K562 (cell line): Measurements from ENCODE around the gene LRP4. TPM values are rescaled to one million over a fixed set of nuclear protein-coding genes. Genes with fewer than 3 reads are reported as not detected.
A peak's percentile ranks its signal among the peaks of the same experiment; 100 is the strongest.

Experiments
- HDAC2 ChIP-seq: fragments of 450-650 bp; IDR thresholded peaks from 2 replicates; pipeline ENCODE4 v1.6.1; 2016; ENCODE audit warnings: mild to moderate bottlenecking
- HDGF ChIP-seq: fragments of 450-650 bp; IDR thresholded peaks from 2 replicates; pipeline ENCODE4 v1.6.1; 2016
- JUN ChIP-seq, 2 experiments: sonication (generic) in 1 of 2; formaldehyde crosslinking in 1 of 2; IDR thresholded peaks; 2 replicates each; pipeline versions ENCODE4 v1.6.1 to v1.8.0; 2012 to 2022; ENCODE audit warnings: borderline replicate concordance in 2 of 2, mild to moderate bottlenecking in 2 of 2, improper control_type of control experiment in 1 of 2, low read depth in 1 of 2, low read length in 1 of 2, missing genetic modification reagents in 1 of 2
- MBD2 ChIP-seq: sonication (generic); IDR thresholded peaks from 2 replicates; pipeline ENCODE4 v1.6.1; 2016; ENCODE audit warnings: low read depth, borderline replicate concordance
- MTA2 ChIP-seq: fragments of 450-650 bp; IDR thresholded peaks from 2 replicates; pipeline ENCODE4 v1.6.1; 2016; ENCODE audit warnings: low read depth
- MYC ChIP-seq, 2 experiments: fragments of 250-450 bp in 1 of 2; sonication (Bioruptor Pico) in 1 of 2; IDR thresholded peaks; 2 replicates each; pipeline versions ENCODE4 v1.5.1 to v1.6.1; 2012 to 2021; ENCODE audit warnings: low read depth in 2 of 2, borderline replicate concordance in 1 of 2, improper control_type of control experiment in 1 of 2, low read length in 1 of 2, mild to moderate bottlenecking in 1 of 2, moderate library complexity in 1 of 2
- NR3C1 ChIP-seq: sonication (generic); formaldehyde crosslinking; IDR thresholded peaks from 2 replicates; pipeline ENCODE4 v1.8.1; 2022; ENCODE audit warnings: missing genetic modification reagents
- POLR2B ChIP-seq: fragments of 450-650 bp; IDR thresholded peaks from 2 replicates; pipeline ENCODE4 v1.6.1; 2018; ENCODE audit warnings: low read depth; ENCODE audit not compliant: partially characterized antibody
- RBM15 ChIP-seq: fragments of 200-400 bp; formaldehyde crosslinking; IDR thresholded peaks from 2 replicates; pipeline ENCODE4 v1.6.1; 2018; ENCODE audit warnings: mild to moderate bottlenecking, low read length, moderate library complexity; ENCODE audit not compliant: insufficient read depth
- RBM17 ChIP-seq: fragments of 200-400 bp; formaldehyde crosslinking; IDR thresholded peaks from 2 replicates; pipeline ENCODE4 v1.6.1; 2017; ENCODE audit warnings: low read depth, mild to moderate bottlenecking, low read length, borderline replicate concordance
- SOX6 ChIP-seq: fragments of 450-650 bp; IDR thresholded peaks from 2 replicates; pipeline ENCODE4 v1.6.1; 2014; ENCODE audit warnings: mild to moderate bottlenecking
- ZNF384 ChIP-seq: IDR thresholded peaks from 2 replicates; pipeline ENCODE4 v1.6.1; 2012; ENCODE audit warnings: low read depth, low read length, improper control_type of control experiment
- ZNF592 ChIP-seq: fragments of 450-650 bp; IDR thresholded peaks from 2 replicates; pipeline ENCODE4 v1.6.1; 2017; ENCODE audit warnings: antibody characterized with exemption, mild to moderate bottlenecking
- ZNF699 ChIP-seq: fragments of 250-450 bp; sonication (Bioruptor Pico); IDR thresholded peaks from 2 replicates; pipeline ENCODE4 v1.8.0; 2021; ENCODE audit warnings: mild to moderate bottlenecking, moderate library complexity; ENCODE audit not compliant: insufficient replicate concordance
- polyA plus RNA-seq, 8 experiments: library from polyadenylated mRNA; depleted of rRNA in 4 of 8; stranded (reverse) in 5 of 8; unstranded in 3 of 8; fragments of >200 nt; fragmentation: Nextera tagmentation in 2 of 8; fragmentation: Illumina TruSeq in 1 of 8; extraction: Ambion mirVana in 2 of 8; extraction: Trizol in 1 of 8; gene quantifications; 2 replicates each; pipeline versions ENCODE4 v1.2.1 to v1.2.3, GENCODE V29; 2011 to 2014; ENCODE audit warnings: inconsistent platforms in 1 of 8, missing spikeins in 1 of 8
- total RNA-seq, 7 experiments: library from RNA; depleted of rRNA in 6 of 7; stranded (reverse); fragments of >200 nt in 6 of 7; fragmentation: Illumina TruSeq in 2 of 7; extraction: Trizol in 2 of 7; gene quantifications; 2 replicates each; pipeline versions ENCODE4 v1.2.1 to v1.2.3, GENCODE V29; 2011 to 2021; ENCODE audit warnings: low replicate concordance in 1 of 7
- TF ChIP-seq, protein P1 (sequence below), 3 experiments: fragments of 200-800 bp in 1 of 3; sonication (Bioruptor generic) in 1 of 3; sonication (generic) in 1 of 3; formaldehyde crosslinking in 1 of 3; IDR thresholded peaks; 2 replicates each; pipeline versions ENCODE4 v1.6.1 to v1.8.0; 2016 to 2022; ENCODE audit warnings: mild to moderate bottlenecking in 2 of 3, missing compliant biosample characterization in 2 of 3, missing genetic modification characterization in 2 of 3, missing genetic modification reagents in 1 of 3
- TF ChIP-seq, protein P2 (sequence below): IDR thresholded peaks from 2 replicates; pipeline ENCODE4 v1.6.1; 2011; ENCODE audit warnings: borderline replicate concordance, low read depth, mild to moderate bottlenecking, moderate library complexity, low read length; ENCODE audit not compliant: insufficient read depth, poor library complexity, severe bottlenecking
- TF ChIP-seq, protein P3 (sequence below): fragments of 450-650 bp; formaldehyde crosslinking; IDR thresholded peaks from 2 replicates; pipeline ENCODE4 v1.4.0; 2020; ENCODE audit warnings: mild to moderate bottlenecking, moderate library complexity

Gene LRP4
- total and polyA plus RNA-seq, 9 of the 15 experiments (the other 6 are each of a cell fraction or from before 2014, with no cell fraction given) = 0.04 to 0.54 (median 0.10) TPM

DNA sequence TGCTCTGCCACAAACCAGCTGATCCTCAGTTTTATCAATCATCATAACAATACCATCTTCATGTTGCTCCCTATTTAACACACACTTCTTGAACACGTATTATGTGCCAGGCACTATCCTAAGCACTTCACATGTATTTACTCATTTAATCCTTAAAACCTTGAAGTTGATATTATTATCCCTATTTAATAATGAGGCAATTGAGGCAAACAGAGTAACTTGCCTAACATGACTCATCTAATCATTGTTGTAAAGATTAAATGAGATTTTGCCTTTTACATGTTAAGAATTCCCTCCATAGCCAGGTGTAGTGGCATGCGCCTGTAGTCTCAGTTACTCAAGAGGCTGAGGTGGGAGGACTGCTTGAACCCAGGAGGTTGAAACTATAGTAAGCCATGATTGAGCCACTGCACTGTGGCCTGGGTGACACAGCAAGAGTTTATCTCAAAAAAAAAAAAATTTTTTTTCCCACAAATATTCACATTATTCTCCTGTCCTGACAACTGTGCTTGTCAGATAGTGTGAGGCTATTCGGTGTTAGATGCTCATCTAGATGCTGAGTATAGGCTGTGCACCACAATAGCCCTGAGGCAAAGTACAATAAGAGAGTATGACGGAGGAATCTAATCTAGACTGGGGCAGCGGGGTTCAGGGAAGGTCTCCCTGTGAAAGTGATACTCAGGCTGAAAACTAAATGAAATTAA, 85.7 kb downstream of the LRP4 start (continued):
- TF ChIP-seq, protein P1, sequence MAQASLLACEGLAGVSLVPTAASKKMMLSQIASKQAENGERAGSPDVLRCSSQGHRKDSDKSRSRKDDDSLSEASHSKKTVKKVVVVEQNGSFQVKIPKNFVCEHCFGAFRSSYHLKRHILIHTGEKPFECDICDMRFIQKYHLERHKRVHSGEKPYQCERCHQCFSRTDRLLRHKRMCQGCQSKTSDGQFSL (CRISPR knock-in tag; IDR thresholded peaks at IDR 0.05) = no peak
- TF ChIP-seq, protein P1 (tag; IDR thresholded peaks at IDR 0.05) = no peak
- TF ChIP-seq SOX6 (peak; percentile 96), HDGF (no peak; the same call in 1 of the 2 replicates), HDAC2 (0 out of 2 replicates have a peak, but pooled peaks have one; percentile 44), MTA2 (peak; percentile 58), RBM15 (no peak), JUN (IDR thresholded peaks at IDR 0.05; ENCODE audit: borderline replicate concordance, low read depth, low read length) (no peak), JUN (CRISPR knock-in tag; IDR thresholded peaks at IDR 0.05; ENCODE audit: borderline replicate concordance) (no peak), MBD2 (no peak), POLR2B (no peak), ZNF384 (peak; percentile 89), NR3C1 (CRISPR knock-in tag) (no peak), MYC (IDR thresholded peaks at IDR 0.05; ENCODE audit: low read depth, low read length) (no peak), MYC (CRISPR knock-in tag; IDR thresholded peaks at IDR 0.05; ENCODE audit: borderline replicate concordance, low read depth) (no peak), RBM17 (no peak), ZNF699 (no peak), ZNF592 (no peak)
- TF ChIP-seq, protein P2, sequence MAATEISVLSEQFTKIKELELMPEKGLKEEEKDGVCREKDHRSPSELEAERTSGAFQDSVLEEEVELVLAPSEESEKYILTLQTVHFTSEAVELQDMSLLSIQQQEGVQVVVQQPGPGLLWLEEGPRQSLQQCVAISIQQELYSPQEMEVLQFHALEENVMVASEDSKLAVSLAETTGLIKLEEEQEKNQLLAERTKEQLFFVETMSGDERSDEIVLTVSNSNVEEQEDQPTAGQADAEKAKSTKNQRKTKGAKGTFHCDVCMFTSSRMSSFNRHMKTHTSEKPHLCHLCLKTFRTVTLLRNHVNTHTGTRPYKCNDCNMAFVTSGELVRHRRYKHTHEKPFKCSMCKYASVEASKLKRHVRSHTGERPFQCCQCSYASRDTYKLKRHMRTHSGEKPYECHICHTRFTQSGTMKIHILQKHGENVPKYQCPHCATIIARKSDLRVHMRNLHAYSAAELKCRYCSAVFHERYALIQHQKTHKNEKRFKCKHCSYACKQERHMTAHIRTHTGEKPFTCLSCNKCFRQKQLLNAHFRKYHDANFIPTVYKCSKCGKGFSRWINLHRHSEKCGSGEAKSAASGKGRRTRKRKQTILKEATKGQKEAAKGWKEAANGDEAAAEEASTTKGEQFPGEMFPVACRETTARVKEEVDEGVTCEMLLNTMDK = no peak
- TF ChIP-seq, protein P3, sequence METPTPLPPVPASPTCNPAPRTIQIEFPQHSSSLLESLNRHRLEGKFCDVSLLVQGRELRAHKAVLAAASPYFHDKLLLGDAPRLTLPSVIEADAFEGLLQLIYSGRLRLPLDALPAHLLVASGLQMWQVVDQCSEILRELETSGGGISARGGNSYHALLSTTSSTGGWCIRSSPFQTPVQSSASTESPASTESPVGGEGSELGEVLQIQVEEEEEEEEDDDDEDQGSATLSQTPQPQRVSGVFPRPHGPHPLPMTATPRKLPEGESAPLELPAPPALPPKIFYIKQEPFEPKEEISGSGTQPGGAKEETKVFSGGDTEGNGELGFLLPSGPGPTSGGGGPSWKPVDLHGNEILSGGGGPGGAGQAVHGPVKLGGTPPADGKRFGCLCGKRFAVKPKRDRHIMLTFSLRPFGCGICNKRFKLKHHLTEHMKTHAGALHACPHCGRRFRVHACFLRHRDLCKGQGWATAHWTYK (CRISPR knock-in tag) = peak; percentile 85
